HepG2 (cell line): ENCODE measurements around the gene RPS10. TPM values are rescaled to one million over a fixed set of nuclear protein-coding genes. Genes with fewer than 3 reads are reported as not detected.

Experiments
- ATAC-seq: fragments of 200-7000 bp; cut with Tn5 transposase; 3 replicates; pipeline ENCODE4 v1.9.1; 2020; ENCODE audit warnings: mild to moderate bottlenecking, moderate library complexity
- BruUV-seq: library from RNA; stranded (reverse); fragments of 400-500 nt; replicated peaks from 2 replicates; lab custom pipeline; 2021; lab: Mats Ljungman, UMichigan
- CTCF ChIA-PET: fragments of 300-600 bp; formaldehyde crosslinking; extraction: SDS; loops from one replicate; lab custom pipeline; 2021; ENCODE audit warnings: low total read pairs, inconsistent platforms, low intra/inter-chr PET ratio; lab: Yijun Ruan, JAX
- POLR2A ChIA-PET: fragments of 350-600 bp; sonication (Branson Sonifier 250); formaldehyde crosslinking; loops from one replicate; lab custom pipeline; 2020; ENCODE audit warnings: antibody characterized with exemption, inconsistent platforms; lab: Yijun Ruan, JAX
- DNase-seq: peaks from one replicate; pipeline ENCODE4 v3.0.0-alpha.2; 2015; ENCODE audit warnings: low spot score
- FAIRE-seq: peaks from 3 replicates; lab custom pipeline; 2011; peaks lifted over from hg19 to GRCh38; lab: Jason Lieb, UNC
- H2AFZ ChIP-seq: one replicate; pipeline ENCODE4 v1.6.1; 2011; ENCODE audit warnings: low read length, inconsistent platforms
- H3K27ac ChIP-seq: fragments of 300-600 bp; 3 replicates; pipeline ENCODE4 v1.8.0; 2011; ENCODE audit warnings: mixed run types, mild to moderate bottlenecking, mixed read lengths, low read length, inconsistent platforms; ENCODE audit not compliant: insufficient read depth; ENCODE audit errors: extremely low read length
- H3K27me3 ChIP-seq, 2 experiments: fragments of 200-600 bp in 1 of 2; 2 replicates in 1 of 2; 3 replicates in 1 of 2; pipeline versions ENCODE4 v1.6.0 to v1.8.0; 2011; ENCODE audit warnings: low read length in 2 of 2, mild to moderate bottlenecking in 2 of 2, moderate library complexity in 2 of 2, inconsistent platforms in 1 of 2; ENCODE audit not compliant: insufficient read depth in 2 of 2, control insufficient read depth in 1 of 2
- H3K36me3 ChIP-seq, 2 experiments: fragments of 200-600 bp in 1 of 2; replicated peaks in 1 of 2; 2 replicates in 1 of 2; 3 replicates in 1 of 2; pipeline versions ENCODE4 v1.5.1 to v1.8.0; 2011; ENCODE audit warnings: low read length in 2 of 2, inconsistent platforms in 1 of 2; ENCODE audit not compliant: insufficient read depth in 2 of 2, control insufficient read depth in 1 of 2
- H3K4me1 ChIP-seq: 2 replicates; pipeline ENCODE4 v1.5.1; 2012; ENCODE audit warnings: low read length, inconsistent platforms; ENCODE audit not compliant: insufficient read depth
- H3K4me2 ChIP-seq: 2 replicates; pipeline ENCODE4 v1.6.0; 2011; ENCODE audit warnings: low read depth, low read length, inconsistent platforms
- H3K4me3 ChIP-seq, 3 experiments: fragments of 200-600 bp in 1 of 3; sonication (generic), shearing (Covaris generic) in 1 of 3; replicated peaks in 1 of 3; 2 replicates each; pipeline ENCODE4 v1.5.1; 2011 to 2016; ENCODE audit warnings: low read length in 3 of 3, inconsistent platforms in 2 of 3, low read depth in 2 of 3, mild to moderate bottlenecking in 2 of 3, control low read depth in 1 of 3, mixed read lengths in 1 of 3; ENCODE audit not compliant: insufficient read depth in 1 of 3
- H3K79me2 ChIP-seq: one replicate; pipeline ENCODE4 v1.6.1; 2011; ENCODE audit warnings: low read length, inconsistent platforms; ENCODE audit not compliant: insufficient read depth
- H3K9ac ChIP-seq: 2 replicates; pipeline ENCODE4 v1.6.0; 2011; ENCODE audit warnings: mild to moderate bottlenecking, low read depth, low read length, inconsistent platforms; ENCODE audit not compliant: insufficient read depth
- H3K9me3 ChIP-seq: 2 replicates; pipeline ENCODE4 v1.5.1; 2012; ENCODE audit warnings: mild to moderate bottlenecking, low read length
- H4K20me1 ChIP-seq: 2 replicates; pipeline ENCODE4 v1.6.0; 2011; ENCODE audit warnings: inconsistent platforms, mild to moderate bottlenecking, low read length, moderate library complexity; ENCODE audit not compliant: insufficient read depth
- HMG20A ChIP-seq: IDR thresholded peaks from 2 replicates; pipeline ENCODE4 v1.6.1; 2016; ENCODE audit warnings: borderline replicate concordance
- KDM2A ChIP-seq: sonication (generic); formaldehyde crosslinking; IDR thresholded peaks from 2 replicates; pipeline ENCODE4 v1.4.0; 2020; ENCODE audit warnings: low read depth, missing genetic modification reagents, borderline replicate concordance
- SIX4 ChIP-seq: sonication (generic); formaldehyde crosslinking; IDR thresholded peaks from 2 replicates; pipeline ENCODE4 v1.4.0; 2020; ENCODE audit warnings: missing genetic modification reagents
- SP2 ChIP-seq: sonication (generic); formaldehyde crosslinking; IDR thresholded peaks from 2 replicates; pipeline ENCODE4 v1.5.1; 2020; ENCODE audit warnings: mild to moderate bottlenecking, missing genetic modification reagents
- SRSF4 ChIP-seq: fragments of 200-400 bp; formaldehyde crosslinking; IDR thresholded peaks from one replicate; pipeline ENCODE4 v1.6.1; 2018; ENCODE audit warnings: mild to moderate bottlenecking, low read depth, low read length, moderate library complexity; ENCODE audit not compliant: poor library complexity, severe bottlenecking
- TBP ChIP-seq: sonication (generic); formaldehyde crosslinking; IDR thresholded peaks from 2 replicates; pipeline ENCODE4 v1.5.0; 2020; ENCODE audit warnings: missing genetic modification reagents
- TGIF2 ChIP-seq: IDR thresholded peaks from 2 replicates; pipeline ENCODE4 v1.6.1; 2016; ENCODE audit warnings: control low read depth, missing compliant biosample characterization
- ZMYM3 ChIP-seq: sonication (generic); formaldehyde crosslinking; IDR thresholded peaks from 2 replicates; pipeline ENCODE4 v1.5.1; 2020; ENCODE audit warnings: mild to moderate bottlenecking, missing genetic modification reagents
- ZNF207 ChIP-seq: fragments of 450-650 bp; IDR thresholded peaks from 2 replicates; pipeline ENCODE4 v1.6.1; 2016; ENCODE audit warnings: antibody characterized with exemption, borderline replicate concordance
- ZNF234 ChIP-seq: sonication (generic); formaldehyde crosslinking; conservative IDR thresholded peaks from 2 replicates; pipeline ENCODE4 v1.5.1; 2020; ENCODE audit warnings: mild to moderate bottlenecking, missing genetic modification reagents
- ZNF513 ChIP-seq: sonication (generic); formaldehyde crosslinking; conservative IDR thresholded peaks from 2 replicates; pipeline ENCODE4 v1.5.0; 2020; ENCODE audit warnings: missing genetic modification reagents
- ZNF768 ChIP-seq: sonication (generic); formaldehyde crosslinking; IDR thresholded peaks from 2 replicates; pipeline ENCODE4 v1.4.0; 2020; ENCODE audit warnings: missing genetic modification reagents
- WGBS: methylation state at CpG from one replicate; pipeline ENCODE4 v1.1.6; 2017; ENCODE audit warnings: low lambda C conversion rate; 5-methylcytosine and 5-hydroxymethylcytosine counted together
- in situ Hi-C: cut with HindIII; loops from 2 replicates; pipeline ENCODE4 v1.10.0; 2017; ENCODE audit warnings: low pct_unique_long_range_greater_than_20kb; ENCODE audit not compliant: extremely low pct_ligation_motif_present
- intact Hi-C: fragments of 100-400 bp; cut with micrococcal nuclease; formaldehyde crosslinking; loops from one replicate; pipeline ENCODE4 v1.10.0; 2022; ENCODE audit not compliant: unreplicated experiment
- polyA plus RNA-seq, 8 experiments: library from polyadenylated mRNA; depleted of rRNA in 3 of 8; stranded (reverse) in 7 of 8; unstranded in 1 of 8; fragments of >200 nt; fragmentation: Illumina TruSeq in 4 of 8; extraction: Trizol in 4 of 8; gene quantifications; 2 replicates each; pipeline versions ENCODE4 v1.2.1 to v1.2.3, GENCODE V29; 2011 to 2016; ENCODE audit warnings: low read depth in 4 of 8, missing spikeins in 1 of 8, mixed read lengths in 1 of 8; ENCODE audit not compliant: insufficient read depth in 1 of 8
- total RNA-seq, 5 experiments: library from RNA; depleted of rRNA; stranded (reverse); fragments of >200 nt; fragmentation: Illumina TruSeq; extraction: Trizol; gene quantifications; 2 replicates each; pipeline ENCODE4 v1.2.3, GENCODE V29; 2016; ENCODE audit warnings: low read depth in 1 of 5
- TF ChIP-seq, protein P1 (sequence below): sonication (generic); formaldehyde crosslinking; IDR thresholded peaks from 2 replicates; pipeline ENCODE4 v1.8.0; 2022; ENCODE audit warnings: mild to moderate bottlenecking, missing genetic modification reagents, borderline replicate concordance

The RPS10 gene
- total and polyA plus RNA-seq, 2 of the 13 experiments (the other 11 are each of a cell fraction or from before 2014, with no cell fraction given), result 2,909 to 4,648 TPM

DNA sequence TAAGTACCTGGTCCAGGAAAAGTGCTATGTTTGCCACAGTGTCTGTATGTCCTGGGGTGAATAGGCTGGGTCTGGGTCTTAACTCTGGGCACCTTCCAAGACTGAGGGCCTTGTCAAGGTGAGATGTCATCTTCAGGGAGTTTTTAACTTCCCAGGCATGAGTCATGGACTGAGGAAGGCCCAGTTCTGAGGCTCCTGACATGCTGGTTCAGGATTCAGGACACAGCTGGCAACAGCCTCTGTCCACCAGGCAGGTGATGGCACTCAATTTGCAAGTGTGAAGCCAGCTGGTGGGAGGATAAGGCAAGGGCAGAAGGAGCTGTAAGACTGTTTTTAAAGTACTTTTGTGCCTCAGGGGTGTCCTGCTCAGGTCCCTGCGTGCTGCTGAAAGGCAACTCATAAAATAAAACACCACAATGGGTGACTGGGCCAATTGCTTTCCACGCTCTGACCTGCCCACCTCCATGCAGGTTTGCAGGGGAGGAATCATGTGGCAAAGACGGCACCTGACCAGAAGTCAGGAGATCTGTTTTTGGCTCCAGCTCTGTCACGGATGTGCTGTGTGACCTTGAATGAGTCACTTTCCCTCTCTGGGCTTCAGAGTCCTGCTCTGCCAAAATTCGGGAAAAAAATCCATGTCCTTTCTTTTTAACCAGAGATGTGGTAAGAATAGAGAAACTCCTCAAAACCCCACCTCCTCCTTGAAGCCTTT, 35.1 kb upstream of the RPS10 start:
- WGBS, result 30% methylated on average over 5 of the region's 5 CpGs
- Histone ChIP-seq H3K4me2 (no peak overlapping the region), H3K27me3 (peaks cover 6 to 17% of the 10 kb centered on the region in 2 experiments; a peak in 4 of 5 replicates), H2AFZ (no peak overlapping the region), H3K36me3 (no peaks in the 10 kb centered on the region), H3K9me3 (no peaks in the 10 kb centered on the region), H3K4me3 (no peak overlapping the region), H4K20me1 (no peaks in the 10 kb centered on the region), H3K27ac (no peak overlapping the region), H3K79me2 (no peaks in the 10 kb centered on the region)
- intact Hi-C loops, result loop anchor here (1.0 kb wide), 2 partner anchors 99 to 148 kb away; no protein-coding TSS in a partner anchor
- ChIA-PET POLR2A (interaction anchor here (2.7 kb wide), 1 partner anchor 148 kb away, joined by 17 read pairs; no protein-coding TSS in a partner anchor), CTCF (interaction anchor here (3.2 kb wide), 1 partner anchor 148 kb away, joined by 29 read pairs; no protein-coding TSS in a partner anchor)
- no TSS peak for BruUV-seq
- in situ Hi-C loops, result loop anchor here (10.0 kb wide), 1 partner anchor 144 kb away; no protein-coding TSS in a partner anchor
- no peak for ATAC-seq
- FAIRE-seq, result no peak
- TF ChIP-seq, protein P1, sequence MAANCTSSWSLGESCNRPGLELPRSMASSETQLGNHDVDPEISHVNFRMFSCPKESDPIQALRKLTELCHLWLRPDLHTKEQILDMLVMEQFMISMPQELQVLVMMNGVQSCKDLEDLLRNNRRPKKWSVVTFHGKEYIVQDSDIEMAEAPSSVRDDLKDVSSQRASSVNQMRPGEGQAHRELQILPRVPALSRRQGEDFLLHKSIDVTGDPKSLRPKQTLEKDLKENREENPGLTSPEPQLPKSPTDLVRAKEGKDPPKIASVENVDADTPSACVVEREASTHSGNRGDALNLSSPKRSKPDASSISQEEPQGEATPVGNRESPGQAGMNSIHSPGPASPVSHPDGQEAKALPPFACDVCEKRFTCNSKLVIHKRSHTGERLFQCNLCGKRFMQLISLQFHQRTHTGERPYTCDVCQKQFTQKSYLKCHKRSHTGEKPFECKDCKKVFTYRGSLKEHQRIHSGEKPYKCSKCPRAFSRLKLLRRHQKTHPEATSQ (CRISPR knock-in tag), result no peak
- TF ChIP-seq KDM2A (CRISPR knock-in tag), result no peak
- TF ChIP-seq HMG20A, result no peak
- no peak for TF ChIP-seq SP2
- peak; percentile 52 for TF ChIP-seq ZMYM3
- peak; percentile 97 for TF ChIP-seq ZNF768 (CRISPR knock-in tag)
- no peak for TF ChIP-seq SRSF4
- TF ChIP-seq ZNF513 (CRISPR knock-in tag), result no peak
- no peak for TF ChIP-seq TBP (CRISPR knock-in tag)
- TF ChIP-seq TGIF2 (CRISPR knock-in tag), result no peak
- no peak for TF ChIP-seq ZNF234 (CRISPR knock-in tag)
- no peak for TF ChIP-seq SIX4 (CRISPR knock-in tag)
- no peak for TF ChIP-seq ZNF207
- TF ChIP-seq, all 625 proteins: peak for 2
- DNase-seq, result no peak
- Histone ChIP-seq H3K4me1 (peaks cover 57% of the 10 kb centered on the region), H3K9ac (no peak overlapping the region)
